ENCODE results near the gene DIPK2B.
A peak's percentile ranks its signal among the peaks of the same experiment; 100 is the strongest.

DIPK2B gene

DNA sequence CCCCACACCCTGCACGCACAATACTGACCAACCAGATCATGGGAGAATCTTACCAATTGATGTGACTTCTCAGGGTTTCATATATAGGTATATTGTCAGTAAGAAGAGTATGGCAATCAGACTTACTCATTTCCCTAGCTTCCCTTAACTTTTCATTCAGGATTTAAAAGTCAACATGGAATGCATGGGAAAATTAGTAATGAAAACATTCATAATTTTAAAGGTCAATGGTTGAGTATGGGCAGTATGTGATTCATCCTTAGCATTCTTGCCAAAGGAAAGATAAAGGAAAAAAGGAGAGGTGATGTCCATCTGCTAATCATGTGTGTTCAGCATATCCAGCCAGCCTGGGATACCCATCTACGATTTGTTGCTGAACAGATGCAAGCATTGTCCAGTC, 4.0 kb downstream of the DIPK2B start:
- Mint-ChIP-seq H3K36me3 (ENCODE audit: low read depth) (no peaks in the 10 kb centered on the region), H3K9me3 (no peaks in the 10 kb centered on the region), H3K4me1 (no peaks in the 10 kb centered on the region), H3K4me3 (no peak overlapping the region), H3K27ac (no peak overlapping the region), H3K27me3 (ENCODE audit: low read depth) (no peaks in the 10 kb centered on the region)
- TF ChIP-seq, protein P1, sequence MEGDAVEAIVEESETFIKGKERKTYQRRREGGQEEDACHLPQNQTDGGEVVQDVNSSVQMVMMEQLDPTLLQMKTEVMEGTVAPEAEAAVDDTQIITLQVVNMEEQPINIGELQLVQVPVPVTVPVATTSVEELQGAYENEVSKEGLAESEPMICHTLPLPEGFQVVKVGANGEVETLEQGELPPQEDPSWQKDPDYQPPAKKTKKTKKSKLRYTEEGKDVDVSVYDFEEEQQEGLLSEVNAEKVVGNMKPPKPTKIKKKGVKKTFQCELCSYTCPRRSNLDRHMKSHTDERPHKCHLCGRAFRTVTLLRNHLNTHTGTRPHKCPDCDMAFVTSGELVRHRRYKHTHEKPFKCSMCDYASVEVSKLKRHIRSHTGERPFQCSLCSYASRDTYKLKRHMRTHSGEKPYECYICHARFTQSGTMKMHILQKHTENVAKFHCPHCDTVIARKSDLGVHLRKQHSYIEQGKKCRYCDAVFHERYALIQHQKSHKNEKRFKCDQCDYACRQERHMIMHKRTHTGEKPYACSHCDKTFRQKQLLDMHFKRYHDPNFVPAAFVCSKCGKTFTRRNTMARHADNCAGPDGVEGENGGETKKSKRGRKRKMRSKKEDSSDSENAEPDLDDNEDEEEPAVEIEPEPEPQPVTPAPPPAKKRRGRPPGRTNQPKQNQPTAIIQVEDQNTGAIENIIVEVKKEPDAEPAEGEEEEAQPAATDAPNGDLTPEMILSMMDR (IDR thresholded peaks at IDR 0.05; ENCODE audit: unreplicated experiment in 3 of 3) = no peak

DNA sequence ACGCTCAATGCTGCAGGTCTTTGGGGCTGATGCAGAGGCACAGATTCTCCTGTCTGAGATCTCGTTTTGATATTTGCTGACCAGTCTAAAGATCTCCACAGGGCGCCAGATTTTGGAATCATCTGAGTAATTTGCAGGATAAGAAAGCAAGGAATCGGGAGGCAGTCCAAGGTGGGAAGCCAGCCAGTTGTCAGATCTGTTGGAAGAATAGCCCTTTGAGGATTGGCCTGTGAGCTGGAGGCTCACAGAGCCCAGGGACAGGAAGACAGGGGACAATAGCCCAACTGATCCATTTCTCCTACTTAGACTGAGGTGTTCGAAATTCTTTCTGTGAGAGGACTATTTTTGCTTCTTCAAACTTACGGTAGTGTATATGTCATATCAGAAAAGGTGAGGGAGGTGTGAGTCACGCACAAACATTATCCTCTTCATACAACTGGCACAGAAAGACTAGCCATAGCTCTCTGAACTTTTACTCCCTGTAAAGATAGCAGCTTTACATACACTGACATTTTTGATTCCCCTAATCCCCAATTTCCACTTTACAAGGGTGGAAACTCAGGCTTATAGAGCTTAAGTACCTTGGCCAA, 8.8 kb downstream of the DIPK2B start:
- Mint-ChIP-seq H3K27ac (no peak overlapping the region), H3K4me1 (no peaks in the 10 kb centered on the region), H3K4me3 (no peak overlapping the region), H3K9me3 (peaks cover 2% of the 10 kb centered on the region), H3K36me3 (ENCODE audit: low read depth) (no peaks in the 10 kb centered on the region), H3K27me3 (ENCODE audit: low read depth) (no peaks in the 10 kb centered on the region)
- TF ChIP-seq, protein P1 (IDR thresholded peaks at IDR 0.05; ENCODE audit: unreplicated experiment in 3 of 3) = no peak

DNA sequence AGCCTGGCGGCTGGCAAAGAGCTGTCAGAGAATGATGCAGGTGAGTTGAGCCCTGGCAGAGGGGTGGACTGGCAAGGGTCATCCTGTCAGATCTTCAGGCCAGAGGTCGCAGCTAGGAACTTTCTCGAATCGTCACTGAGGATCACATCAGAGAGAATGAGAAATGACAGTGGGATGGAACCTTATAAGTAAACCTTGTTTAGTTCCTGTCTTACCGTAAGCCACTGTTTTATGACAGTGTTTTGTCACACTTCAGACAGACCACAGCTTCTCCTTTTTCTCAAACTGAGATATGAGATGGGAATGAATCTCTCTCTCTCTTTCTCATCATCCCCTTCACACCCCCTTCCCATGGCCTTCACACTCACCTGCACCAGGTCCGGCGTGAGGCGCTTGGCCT, 9.3 kb downstream of the DIPK2B start:
- Mint-ChIP-seq H3K4me1 (no peaks in the 10 kb centered on the region), H3K4me3 (no peak overlapping the region), H3K27ac (no peak overlapping the region), H3K9me3 (peaks cover 2% of the 10 kb centered on the region), H3K27me3 (ENCODE audit: low read depth) (no peaks in the 10 kb centered on the region), H3K36me3 (ENCODE audit: low read depth) (no peaks in the 10 kb centered on the region)
- TF ChIP-seq, protein P1 (IDR thresholded peaks at IDR 0.05; ENCODE audit: unreplicated experiment in 3 of 3) = no peak

DNA sequence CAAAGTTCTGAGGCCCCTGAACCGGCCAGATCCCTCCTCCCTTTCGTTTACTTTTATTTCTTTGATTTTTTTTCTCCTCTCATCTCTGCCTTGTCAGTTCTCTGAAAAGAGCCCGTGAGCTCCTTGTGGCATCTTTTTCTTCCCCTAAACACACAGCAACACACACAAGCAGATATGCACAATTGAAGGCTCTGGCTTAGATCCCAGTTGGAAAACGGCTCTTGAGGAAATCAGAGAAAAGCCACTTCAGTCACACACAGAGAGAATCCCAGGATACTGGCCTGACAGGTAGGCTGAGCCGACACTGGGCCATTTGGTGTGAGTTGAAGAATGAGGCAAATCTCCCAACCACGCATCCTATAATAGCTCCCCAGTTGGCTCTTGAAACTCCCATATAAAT, 12.9 kb downstream of the DIPK2B start:
- no peaks in the 10 kb centered on the region for H3K36me3 Mint-ChIP-seq (ENCODE audit: low read depth)
- H3K4me3 Mint-ChIP-seq = peak overlapping the region; percentile 65 to 71 (median 69)
- H3K9me3 Mint-ChIP-seq = peaks cover 2% of the 10 kb centered on the region
- H3K27ac Mint-ChIP-seq = peak overlapping the region in 1 of 3 experiments; percentile 12
- H3K4me1 Mint-ChIP-seq = no peaks in the 10 kb centered on the region
- TF ChIP-seq, protein P1 (IDR thresholded peaks at IDR 0.05; ENCODE audit: unreplicated experiment in 3 of 3) = no peak
- H3K27me3 Mint-ChIP-seq (ENCODE audit: low read depth) = no peaks in the 10 kb centered on the region

DNA sequence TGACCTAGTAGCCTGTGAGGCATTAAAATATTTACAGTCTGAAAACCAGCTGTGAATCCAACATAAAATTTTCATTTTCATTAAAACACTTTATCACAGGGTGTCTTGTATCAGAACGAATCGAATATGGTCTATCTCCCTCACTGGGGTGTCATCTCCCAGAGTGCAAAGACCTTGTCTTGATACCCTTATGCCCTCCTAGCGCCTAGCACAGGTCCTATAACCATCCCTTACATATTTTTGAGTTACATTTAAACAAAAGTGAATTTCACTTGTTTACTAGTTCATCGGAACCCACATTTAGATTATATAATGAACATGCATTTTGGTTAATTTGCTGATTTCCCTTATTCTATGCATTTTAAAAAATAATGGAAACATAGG, 14.0 kb downstream of the DIPK2B start:
- H3K4me3 Mint-ChIP-seq = peak overlapping the region in 2 of 3 experiments; percentile 66 to 69
- H3K9me3 Mint-ChIP-seq = peaks cover 4% of the 10 kb centered on the region
- TF ChIP-seq, protein P1 (IDR thresholded peaks at IDR 0.05; ENCODE audit: unreplicated experiment in 3 of 3) = no peak
- H3K4me1 Mint-ChIP-seq = no peaks in the 10 kb centered on the region
- H3K36me3 Mint-ChIP-seq (ENCODE audit: low read depth) = no peaks in the 10 kb centered on the region
- peak overlapping the region in 2 of 3 experiments; percentile 15 to 28 for H3K27ac Mint-ChIP-seq
- no peaks in the 10 kb centered on the region for H3K27me3 Mint-ChIP-seq (ENCODE audit: low read depth)

DNA sequence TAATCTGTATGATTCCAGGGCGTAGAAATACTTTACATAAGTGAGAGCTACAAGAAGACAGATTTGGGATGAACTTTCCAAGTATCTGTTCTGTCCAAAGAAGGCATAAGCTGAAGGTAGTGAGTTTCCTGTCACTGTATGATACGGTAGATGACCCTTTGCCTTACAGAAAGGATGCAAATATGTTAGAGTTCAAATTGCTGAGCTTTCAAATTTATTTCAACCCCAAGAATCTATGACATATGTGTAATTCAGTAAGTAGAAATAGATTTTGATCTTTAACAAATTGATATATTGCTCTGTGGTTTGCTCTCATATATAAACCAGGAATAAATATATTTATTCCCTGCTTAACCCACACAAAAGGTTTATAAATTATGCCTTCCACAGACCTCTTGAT, 16.5 kb downstream of the DIPK2B start:
- TF ChIP-seq, protein P1 (IDR thresholded peaks at IDR 0.05; ENCODE audit: unreplicated experiment in 3 of 3) = no peak
- no peaks in the 10 kb centered on the region for H3K4me1 Mint-ChIP-seq
- no peaks in the 10 kb centered on the region for H3K27me3 Mint-ChIP-seq (ENCODE audit: low read depth)
- H3K9me3 Mint-ChIP-seq = peaks cover 5% of the 10 kb centered on the region
- H3K27ac Mint-ChIP-seq = no peak overlapping the region
- H3K4me3 Mint-ChIP-seq = no peak overlapping the region
- H3K36me3 Mint-ChIP-seq (ENCODE audit: low read depth) = no peaks in the 10 kb centered on the region
